ENCODE data around the gene LRRC8B.

The LRRC8B gene

DNA sequence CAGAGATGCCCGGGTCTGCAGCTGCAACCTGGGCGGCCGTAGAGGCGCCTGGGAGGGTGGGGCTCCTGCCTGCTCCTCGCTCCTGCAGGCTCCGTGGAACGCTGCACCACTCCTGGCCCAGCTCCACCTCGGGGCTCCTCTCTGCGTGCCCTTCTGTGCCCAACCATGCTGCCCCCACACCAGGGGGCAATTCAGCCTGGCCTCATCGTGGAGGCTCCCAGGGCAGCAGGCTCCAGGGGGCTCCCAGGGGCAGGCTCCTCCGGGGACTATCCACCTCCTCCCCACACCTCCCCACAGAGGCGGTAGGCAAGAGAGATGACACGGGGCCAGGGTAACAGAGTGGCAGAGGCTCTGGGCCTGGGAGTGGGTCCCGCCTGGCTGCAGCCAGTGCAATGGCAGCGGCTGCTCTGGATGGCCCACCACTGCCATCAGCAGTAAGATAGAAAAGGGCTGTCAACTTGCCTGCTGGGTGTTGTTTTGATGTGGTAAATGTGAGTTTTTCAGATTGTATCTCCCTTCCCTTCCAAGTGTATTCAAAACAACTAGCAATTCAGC lies 85.9 kb downstream of the LRRC8B start:
- DNase-seq: peak; percentile 74
- peaks cover 20% of the 10 kb centered on the region for H3K4me1 ChIP-seq (ENCODE audit: insufficient read depth, low read length)
- ATAC-seq (ENCODE audit: insufficient read depth, low read depth): peak; percentile 98
- no peaks in the 10 kb centered on the region for H3K36me3 ChIP-seq (ENCODE audit: insufficient read depth, low read length)
- no peak overlapping the region; the same call in 1 of the 2 replicates for H3K27ac ChIP-seq (ENCODE audit: low read length)
- H3K9ac ChIP-seq (ENCODE audit: low read depth, low read length): no peak overlapping the region
- no peaks in the 10 kb centered on the region for H4K20me1 ChIP-seq (ENCODE audit: insufficient read depth, low read length)
- H2AFZ ChIP-seq (ENCODE audit: low read depth, low read length): no peak overlapping the region
- H3K4me2 ChIP-seq (ENCODE audit: insufficient read depth, low read length): 0 out of 2 replicates have a peak overlapping the region, but pooled peaks have one; percentile 22
- no peaks in the 10 kb centered on the region for H3K9me3 ChIP-seq (ENCODE audit: insufficient read depth, low read length, severe bottlenecking)
- H3K4me3 ChIP-seq (ENCODE audit: low read depth in 1 of 2, low read length in 2 of 2): no peak overlapping the region
- no peaks in the 10 kb centered on the region for H3K79me2 ChIP-seq (ENCODE audit: insufficient read depth, low read length)
- TF ChIP-seq, protein P1, sequence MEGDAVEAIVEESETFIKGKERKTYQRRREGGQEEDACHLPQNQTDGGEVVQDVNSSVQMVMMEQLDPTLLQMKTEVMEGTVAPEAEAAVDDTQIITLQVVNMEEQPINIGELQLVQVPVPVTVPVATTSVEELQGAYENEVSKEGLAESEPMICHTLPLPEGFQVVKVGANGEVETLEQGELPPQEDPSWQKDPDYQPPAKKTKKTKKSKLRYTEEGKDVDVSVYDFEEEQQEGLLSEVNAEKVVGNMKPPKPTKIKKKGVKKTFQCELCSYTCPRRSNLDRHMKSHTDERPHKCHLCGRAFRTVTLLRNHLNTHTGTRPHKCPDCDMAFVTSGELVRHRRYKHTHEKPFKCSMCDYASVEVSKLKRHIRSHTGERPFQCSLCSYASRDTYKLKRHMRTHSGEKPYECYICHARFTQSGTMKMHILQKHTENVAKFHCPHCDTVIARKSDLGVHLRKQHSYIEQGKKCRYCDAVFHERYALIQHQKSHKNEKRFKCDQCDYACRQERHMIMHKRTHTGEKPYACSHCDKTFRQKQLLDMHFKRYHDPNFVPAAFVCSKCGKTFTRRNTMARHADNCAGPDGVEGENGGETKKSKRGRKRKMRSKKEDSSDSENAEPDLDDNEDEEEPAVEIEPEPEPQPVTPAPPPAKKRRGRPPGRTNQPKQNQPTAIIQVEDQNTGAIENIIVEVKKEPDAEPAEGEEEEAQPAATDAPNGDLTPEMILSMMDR (IDR thresholded peaks at IDR 0.05; ENCODE audit: borderline replicate concordance, extremely low read depth, low read length, poor library complexity, severe bottlenecking): peak; percentile 48
- TF ChIP-seq EZH2 (IDR thresholded peaks at IDR 0.05; ENCODE audit: borderline replicate concordance, low read depth, low read length, severe bottlenecking): no peak
- H3K27me3 ChIP-seq (ENCODE audit: insufficient read depth, low read length, poor library complexity): no peaks in the 10 kb centered on the region

DNA sequence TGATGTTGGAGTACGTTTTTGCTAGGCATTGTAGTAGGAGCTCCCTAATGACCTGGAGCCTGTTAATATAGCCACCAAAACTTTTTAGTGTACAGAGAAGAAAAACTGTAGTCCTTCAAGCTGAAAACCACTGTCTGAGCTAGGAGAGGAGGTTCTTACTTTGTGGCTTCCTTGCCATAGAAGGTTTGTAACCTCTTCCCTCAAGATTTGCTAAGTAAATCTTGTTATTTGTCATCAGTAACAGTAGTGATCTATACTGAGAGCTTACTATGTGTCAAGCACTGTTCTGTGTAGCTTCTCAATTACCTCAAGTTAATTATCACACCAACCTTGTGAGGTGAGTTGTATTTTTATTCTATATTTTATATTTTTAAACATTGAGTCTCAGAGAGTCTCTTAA lies 87.1 kb downstream of the LRRC8B start:
- no peak overlapping the region for H3K4me2 ChIP-seq (ENCODE audit: insufficient read depth, low read length)
- no peak for DNase-seq
- H3K9ac ChIP-seq (ENCODE audit: low read depth, low read length): no peak overlapping the region
- no peaks in the 10 kb centered on the region for H3K9me3 ChIP-seq (ENCODE audit: insufficient read depth, low read length, severe bottlenecking)
- H3K79me2 ChIP-seq (ENCODE audit: insufficient read depth, low read length): no peaks in the 10 kb centered on the region
- H2AFZ ChIP-seq (ENCODE audit: low read depth, low read length): no peak overlapping the region
- H3K4me1 ChIP-seq (ENCODE audit: insufficient read depth, low read length): peaks cover 20% of the 10 kb centered on the region
- TF ChIP-seq, protein P1 (IDR thresholded peaks at IDR 0.05; ENCODE audit: borderline replicate concordance, extremely low read depth, low read length, poor library complexity, severe bottlenecking): no peak
- no peak for TF ChIP-seq EZH2 (IDR thresholded peaks at IDR 0.05; ENCODE audit: borderline replicate concordance, low read depth, low read length, severe bottlenecking)
- no peak overlapping the region; the same call in 1 of the 2 replicates for H3K27ac ChIP-seq (ENCODE audit: low read length)
- H3K36me3 ChIP-seq (ENCODE audit: insufficient read depth, low read length): no peaks in the 10 kb centered on the region
- no peak overlapping the region for H3K4me3 ChIP-seq (ENCODE audit: low read depth in 1 of 2, low read length in 2 of 2)
- ATAC-seq (ENCODE audit: insufficient read depth, low read depth): no peak
- no peaks in the 10 kb centered on the region for H3K27me3 ChIP-seq (ENCODE audit: insufficient read depth, low read length, poor library complexity)
- no peaks in the 10 kb centered on the region for H4K20me1 ChIP-seq (ENCODE audit: insufficient read depth, low read length)

DNA sequence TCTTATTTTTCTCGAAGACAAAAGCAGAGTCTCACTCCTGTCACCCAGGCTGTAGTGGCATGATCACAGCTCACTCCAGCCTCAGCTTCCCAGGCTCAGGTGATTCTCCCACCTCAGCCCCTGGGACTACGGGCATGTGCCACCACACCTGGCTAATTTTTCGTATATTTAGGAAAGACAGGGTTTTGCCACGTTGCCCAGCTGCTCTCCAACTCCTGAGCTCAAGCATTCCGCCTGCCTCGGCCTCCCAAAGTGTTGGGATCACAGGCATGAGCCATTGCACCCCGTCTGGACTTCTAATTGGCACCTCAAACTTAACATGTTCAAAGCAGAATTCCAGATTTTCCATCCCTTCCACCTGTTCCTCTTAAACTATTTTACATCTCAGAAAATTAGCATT lies 89.3 kb downstream of the LRRC8B start:
- Histone ChIP-seq H2AFZ (ENCODE audit: low read depth, low read length) (no peak overlapping the region), H3K4me3 (ENCODE audit: low read depth in 1 of 2, low read length in 2 of 2) (no peak overlapping the region)
- DNase-seq: no peak

More for the DNA sequence above, 89.3 kb downstream of the LRRC8B start:
- Histone ChIP-seq H3K9me3 (ENCODE audit: insufficient read depth, low read length, severe bottlenecking) (peaks cover 3% of the 10 kb centered on the region), H3K27me3 (ENCODE audit: insufficient read depth, low read length, poor library complexity) (no peaks in the 10 kb centered on the region), H3K79me2 (ENCODE audit: insufficient read depth, low read length) (no peaks in the 10 kb centered on the region), H3K4me1 (ENCODE audit: insufficient read depth, low read length) (peaks cover 20% of the 10 kb centered on the region), H3K4me2 (ENCODE audit: insufficient read depth, low read length) (no peak overlapping the region), H3K36me3 (ENCODE audit: insufficient read depth, low read length) (no peaks in the 10 kb centered on the region), H4K20me1 (ENCODE audit: insufficient read depth, low read length) (no peaks in the 10 kb centered on the region), H3K27ac (ENCODE audit: low read length) (no peak overlapping the region), H3K9ac (ENCODE audit: low read depth, low read length) (no peak overlapping the region)
- ATAC-seq (ENCODE audit: insufficient read depth, low read depth): no peak
- TF ChIP-seq, protein P1 (IDR thresholded peaks at IDR 0.05; ENCODE audit: borderline replicate concordance, extremely low read depth, low read length, poor library complexity, severe bottlenecking): no peak
- TF ChIP-seq EZH2 (IDR thresholded peaks at IDR 0.05; ENCODE audit: borderline replicate concordance, low read depth, low read length, severe bottlenecking): no peak

All from DND-41 (cell line).